Keratinocyte (primary cell): ENCODE results near the gene MTHFD2. TPM values are rescaled to one million over a fixed set of nuclear protein-coding genes. Genes with fewer than 3 reads are reported as not detected.

ENCODE experiments used
- DNase-seq: peaks from one replicate; pipeline ENCODE4 v3.0.0-alpha.2; 2011; ENCODE audit warnings: low read depth, missing footprints, low spot score
- FAIRE-seq: peaks from 2 replicates; lab custom pipeline; 2011; peaks lifted over from hg19 to GRCh38; lab: Jason Lieb, UNC
- H2AFZ ChIP-seq: 2 replicates; pipeline ENCODE4 v1.6.0; 2012; ENCODE audit warnings: low read length, control low read depth, inconsistent platforms; ENCODE audit not compliant: control insufficient read depth
- H3K27ac ChIP-seq: 2 replicates; pipeline ENCODE4 v1.5.1; 2011; ENCODE audit warnings: low read length; ENCODE audit not compliant: control insufficient read depth, insufficient read depth
- H3K27me3 ChIP-seq: 3 replicates; pipeline ENCODE4 v1.6.0; 2011; ENCODE audit warnings: low read length; ENCODE audit not compliant: control insufficient read depth, insufficient read depth; ENCODE audit errors: extremely low read depth
- H3K36me3 ChIP-seq, 2 experiments: 2 replicates in 1 of 2; 3 replicates in 1 of 2; pipeline ENCODE4 v1.5.1; 2011; ENCODE audit warnings: low read length in 2 of 2, mild to moderate bottlenecking in 1 of 2; ENCODE audit not compliant: control insufficient read depth in 2 of 2, insufficient read depth in 2 of 2; ENCODE audit errors: extremely low read depth in 1 of 2
- H3K4me1 ChIP-seq: 3 replicates; pipeline ENCODE4 v1.5.1; 2011; ENCODE audit warnings: low read length; ENCODE audit not compliant: control insufficient read depth, insufficient read depth; ENCODE audit errors: extremely low read depth
- H3K4me2 ChIP-seq: 3 replicates; pipeline ENCODE4 v1.6.0; 2011; ENCODE audit warnings: low read depth, low read length; ENCODE audit not compliant: control insufficient read depth, insufficient read depth; ENCODE audit errors: extremely low read depth
- H3K4me3 ChIP-seq, 3 experiments: fragments of 200-600 bp in 1 of 3; sonication (generic) in 1 of 3; 2 replicates in 2 of 3; 3 replicates in 1 of 3; pipeline ENCODE4 v1.5.1; 2011 to 2016; ENCODE audit warnings: low read length in 3 of 3, mild to moderate bottlenecking in 3 of 3, control low read depth in 2 of 3, inconsistent platforms in 1 of 3, low read depth in 1 of 3, mixed read lengths in 1 of 3, mixed run types in 1 of 3, moderate library complexity in 1 of 3; ENCODE audit not compliant: control insufficient read depth in 2 of 3, insufficient read depth in 2 of 3; ENCODE audit errors: extremely low read depth in 1 of 3
- H3K79me2 ChIP-seq: 2 replicates; pipeline ENCODE4 v1.6.0; 2012; ENCODE audit warnings: low read length; ENCODE audit not compliant: control insufficient read depth, insufficient read depth
- H3K9ac ChIP-seq: 3 replicates; pipeline ENCODE4 v1.6.0; 2011; ENCODE audit warnings: low read length; ENCODE audit not compliant: control insufficient read depth, insufficient read depth; ENCODE audit errors: extremely low read depth
- H3K9me1 ChIP-seq: 3 replicates; pipeline ENCODE4 v1.6.0; 2011; ENCODE audit warnings: low read length; ENCODE audit not compliant: control insufficient read depth, insufficient read depth; ENCODE audit errors: extremely low read depth
- H3K9me3 ChIP-seq: 2 replicates; pipeline ENCODE4 v1.5.1; 2012; ENCODE audit warnings: low read depth, low read length; ENCODE audit not compliant: control insufficient read depth
- H4K20me1 ChIP-seq: 3 replicates; pipeline ENCODE4 v1.6.0; 2011; ENCODE audit warnings: low read length; ENCODE audit not compliant: control insufficient read depth, insufficient read depth; ENCODE audit errors: extremely low read depth
- CTCF ChIP-seq, 3 experiments: IDR thresholded peaks in 1 of 3; conservative IDR thresholded peaks in 1 of 3; optimal IDR thresholded peaks in 1 of 3; 2 replicates in 2 of 3; 3 replicates in 1 of 3; pipeline versions ENCODE3 to v1.5.1; 2011; ENCODE audit warnings: low read length in 3 of 3, mild to moderate bottlenecking in 3 of 3, moderate library complexity in 2 of 3, control low read depth in 1 of 3, inconsistent platforms in 1 of 3; ENCODE audit not compliant: insufficient read depth in 2 of 3; ENCODE audit errors: extremely low read depth in 1 of 3
- EZH2 ChIP-seq: IDR thresholded peaks from one replicate; pipeline ENCODE4 v1.6.1; 2012; ENCODE audit warnings: inconsistent platforms, mild to moderate bottlenecking, low read length, moderate library complexity
- dilution Hi-C: fragments of 300-500 bp; cut with MboI; formaldehyde crosslinking; loops from one replicate; pipeline ENCODE4 v1.7.0; 2020; ENCODE audit warnings: low sequenced_read_pairs; ENCODE audit not compliant: extremely low pct_ligation_motif_present
- polyA plus RNA-seq, 5 experiments: library from polyadenylated mRNA; depleted of rRNA in 3 of 5; stranded (reverse) in 3 of 5; stranded (forward) in 1 of 5; unstranded in 1 of 5; fragments of >200 nt; gene quantifications; 1 replicate in 1 of 5; 2 replicates in 3 of 5; 3 replicates in 1 of 5; pipeline versions ENCODE4 v1.2.1 to v1.2.3, GENCODE V29; 2011 to 2012; ENCODE audit warnings: missing spikeins in 2 of 5, low read depth in 1 of 5, low replicate concordance in 1 of 5

MTHFD2 gene
- polyA plus RNA-seq, 1 donor (not counting 4 experiments of a cell fraction or from before 2014, with no cell fraction given): 114 TPM

GRCh38 chr2:74194799-74195198 lies 3.6 kb upstream of the MTHFD2 start:
- H2AFZ ChIP-seq: no peak overlapping the region
- peaks cover 13% of the 10 kb centered on the region for H3K79me2 ChIP-seq
- FAIRE-seq (no peak), DNase-seq (no peak)
- H3K9ac ChIP-seq: no peak overlapping the region
- H3K4me1 ChIP-seq: peaks cover 7% of the 10 kb centered on the region
- no peak overlapping the region for H3K27ac ChIP-seq
- dilution Hi-C loops: no loop called here
- no peaks in the 10 kb centered on the region for H3K36me3 ChIP-seq
- no peak for TF ChIP-seq EZH2
- no peak for TF ChIP-seq CTCF (optimal IDR thresholded peaks at IDR 0.05 in 1 of 3, IDR thresholded peaks at IDR 0.05 in 1 of 3, conservative IDR thresholded peaks at IDR 0.05 in 1 of 3; ENCODE audit: extremely low read depth in 1 of 3, insufficient read depth in 2 of 3, low read length in 3 of 3)
- no peak overlapping the region for H3K4me2 ChIP-seq
- no peaks in the 10 kb centered on the region for H3K9me1 ChIP-seq
- H4K20me1 ChIP-seq: no peaks in the 10 kb centered on the region
- H3K27me3 ChIP-seq: no peaks in the 10 kb centered on the region
- no peaks in the 10 kb centered on the region for H3K9me3 ChIP-seq
- no peak overlapping the region for H3K4me3 ChIP-seq

DNA sequence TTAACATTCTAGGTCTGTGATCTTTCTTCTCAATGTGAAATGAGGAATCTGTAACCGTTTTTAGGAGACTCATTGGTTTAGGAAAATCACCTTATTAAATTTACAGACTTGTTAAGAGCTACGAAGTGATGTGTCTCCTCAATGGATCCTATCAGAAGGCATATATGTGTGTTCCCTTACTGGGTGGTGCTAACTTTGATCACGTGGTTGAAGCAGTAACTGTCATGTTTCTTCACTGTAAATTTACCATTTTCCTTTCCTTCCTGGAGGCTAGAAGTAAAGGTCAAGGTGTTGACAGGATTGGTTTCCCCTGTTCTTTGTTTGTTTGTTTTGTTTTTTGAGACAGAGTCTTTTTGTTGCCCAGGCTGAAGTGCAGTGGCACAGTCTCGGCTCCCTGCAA lies 1.4 kb upstream of the MTHFD2 start:
- dilution Hi-C loops: no loop called here
- peaks cover 36% of the 10 kb centered on the region for H3K79me2 ChIP-seq
- FAIRE-seq (no peak), DNase-seq (no peak)
- peaks cover 22% of the 10 kb centered on the region for H3K4me1 ChIP-seq
- H3K9ac ChIP-seq: no peak overlapping the region
- no peaks in the 10 kb centered on the region for H3K27me3 ChIP-seq
- no peak overlapping the region for H3K4me2 ChIP-seq
- H3K9me3 ChIP-seq: no peaks in the 10 kb centered on the region
- no peak overlapping the region for H3K27ac ChIP-seq
- no peaks in the 10 kb centered on the region for H3K36me3 ChIP-seq
- no peak for TF ChIP-seq CTCF (optimal IDR thresholded peaks at IDR 0.05 in 1 of 3, IDR thresholded peaks at IDR 0.05 in 1 of 3, conservative IDR thresholded peaks at IDR 0.05 in 1 of 3; ENCODE audit: extremely low read depth in 1 of 3, insufficient read depth in 2 of 3, low read length in 3 of 3)
- H2AFZ ChIP-seq: no peak overlapping the region
- H3K4me3 ChIP-seq: no peak overlapping the region
- peaks cover 8% of the 10 kb centered on the region for H4K20me1 ChIP-seq
- H3K9me1 ChIP-seq: no peaks in the 10 kb centered on the region
